Natural killer cell (primary cell): ENCODE results near the gene MED13L. TPM values are rescaled to one million over a fixed set of nuclear protein-coding genes. Genes with fewer than 3 reads are reported as not detected.

Experiments used
- ATAC-seq, 3 donors: fragments of 150-1000 bp in 2 of 3; fragments of 200-7000 bp in 1 of 3; cut with Tn5 transposase; 1 replicate in 1 of 3; 2 replicates in 2 of 3; pipeline ENCODE4 v1.10.0; 2021; ENCODE audit warnings: mild to moderate bottlenecking in 2 of 3, moderate library complexity in 2 of 3
- DNase-seq, 2 donors: peaks; one replicate each; pipeline versions ENCODE4 v3.0.0 to v3.0.0-alpha.2; 2013 to 2021; ENCODE audit warnings: mixed read lengths in 1 of 2
- H3K27ac ChIP-seq: one replicate; pipeline ENCODE4 v1.5.1; 2013; ENCODE audit warnings: mild to moderate bottlenecking, low read length
- H3K27me3 ChIP-seq: one replicate; pipeline ENCODE4 v1.6.1; 2013; ENCODE audit warnings: low read length; ENCODE audit not compliant: control insufficient read depth, insufficient read depth
- H3K36me3 ChIP-seq: one replicate; pipeline ENCODE4 v1.6.1; 2013; ENCODE audit warnings: low read length; ENCODE audit not compliant: control insufficient read depth, insufficient read depth
- H3K4me1 ChIP-seq: one replicate; pipeline ENCODE4 v1.6.1; 2013; ENCODE audit warnings: low read length; ENCODE audit not compliant: control insufficient read depth, insufficient read depth
- H3K4me3 ChIP-seq: one replicate; pipeline ENCODE4 v1.5.1; 2013; ENCODE audit warnings: low read length
- H3K9me3 ChIP-seq: one replicate; pipeline ENCODE4 v1.6.1; 2013; ENCODE audit warnings: low read length; ENCODE audit not compliant: control insufficient read depth, insufficient read depth
- H3K27ac Mint-ChIP-seq, 2 donors: one replicate each; pipeline ENCODE4 v1.8.0; 2022; ENCODE audit warnings: mild to moderate bottlenecking in 2 of 2, mixed read lengths in 2 of 2, moderate library complexity in 1 of 2
- H3K27me3 Mint-ChIP-seq, 2 donors: one replicate each; pipeline ENCODE4 v1.8.0; 2022; ENCODE audit warnings: low read depth in 2 of 2, mixed read lengths in 2 of 2
- H3K36me3 Mint-ChIP-seq: one replicate; pipeline ENCODE4 v1.8.0; 2022; ENCODE audit warnings: mixed read lengths
- H3K4me1 Mint-ChIP-seq, 2 donors: one replicate each; pipeline ENCODE4 v1.8.0; 2022; ENCODE audit warnings: mixed read lengths in 2 of 2
- H3K4me3 Mint-ChIP-seq: one replicate; pipeline ENCODE4 v1.8.0; 2022; ENCODE audit warnings: mild to moderate bottlenecking, moderate library complexity, mixed read lengths
- H3K9me3 Mint-ChIP-seq, 2 donors: one replicate each; pipeline ENCODE4 v1.8.0; 2022; ENCODE audit warnings: mixed read lengths in 2 of 2
- CTCF ChIP-seq: fragments of 200-600 bp; IDR thresholded peaks from one replicate; pipeline ENCODE4 v1.8.0; 2022; ENCODE audit warnings: antibody characterized with exemption
- WGBS: methylation state at CpG from one replicate; pipeline ENCODE4 v1.1.7; 2013; ENCODE audit warnings: missing lambda C conversion rate; ENCODE audit not compliant: insufficient coverage; 5-methylcytosine and 5-hydroxymethylcytosine counted together
- intact Hi-C: fragments of 100-400 bp; cut with micrococcal nuclease; formaldehyde crosslinking; loops from one replicate; pipeline ENCODE4 v1.14.2; 2022
- total RNA-seq, 4 donors: library from RNA; stranded (reverse); fragments of 120-200 nt in 1 of 4; gene quantifications; one replicate each; pipeline versions ENCODE4 v1.2.3 to v1.2.4, GENCODE V29; 2013 to 2022

Gene MED13L
- total RNA-seq, 3 donors from 2014 or later (not counting 1 experiment from before 2014, with no cell fraction given) = 237 to 316 (median 240) TPM

DNA sequence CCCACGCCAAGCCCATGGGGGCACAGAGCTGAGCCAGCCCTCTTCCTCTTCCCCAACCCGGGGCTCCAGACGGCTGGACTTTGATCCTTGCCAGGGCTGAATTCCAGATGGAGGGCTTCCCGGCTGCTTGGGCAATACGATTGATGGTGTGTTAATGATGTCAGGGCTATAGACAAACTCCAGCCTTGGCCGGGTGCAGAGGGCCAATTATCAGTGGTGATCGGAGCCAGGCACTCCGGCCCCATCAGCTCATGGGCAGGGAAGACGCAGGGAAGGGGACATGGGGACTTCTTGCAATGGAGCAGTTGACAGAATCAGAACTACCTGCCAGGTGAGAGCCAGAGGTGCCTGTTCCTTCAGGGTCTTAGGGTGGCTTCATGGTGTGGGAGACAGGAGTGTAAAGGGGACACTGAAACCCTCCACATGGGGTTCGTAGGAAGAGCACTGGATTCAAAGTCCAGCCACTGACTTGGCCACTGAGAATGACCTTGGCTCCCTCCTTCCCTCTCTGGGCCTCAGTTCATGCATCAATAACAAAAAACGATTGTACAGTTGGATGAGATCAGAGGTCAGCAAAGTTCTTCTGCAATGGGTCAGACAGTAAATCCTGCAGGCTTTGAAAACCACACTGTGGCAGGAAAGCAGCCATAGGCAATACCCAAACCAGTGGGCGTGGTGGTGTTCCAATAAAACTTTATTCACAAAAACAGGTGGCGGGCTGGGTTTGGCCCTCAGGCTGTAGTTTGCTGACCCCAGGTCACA lies 333.7 kb downstream of the MED13L start:
- H3K4me3 Mint-ChIP-seq = no peak overlapping the region
- DNase-seq (no peak), ATAC-seq (no peak)
- H3K9me3 Mint-ChIP-seq = peaks cover 0 to 3% of the 10 kb centered on the region in 2 donors
- Histone ChIP-seq H3K4me1 (no peaks in the 10 kb centered on the region), H3K27me3 (no peaks in the 10 kb centered on the region), H3K27ac (no peak overlapping the region), H3K36me3 (no peaks in the 10 kb centered on the region), H3K9me3 (no peaks in the 10 kb centered on the region), H3K4me3 (no peak overlapping the region)
- intact Hi-C loops = no loop called here
- H3K27ac Mint-ChIP-seq = no peak overlapping the region
- H3K27me3 Mint-ChIP-seq = peaks cover 3 to 7% of the 10 kb centered on the region in 2 donors
- 87% methylated on average over 13 of the region's 13 CpGs for WGBS
- TF ChIP-seq CTCF = no peak
- peaks cover 7% of the 10 kb centered on the region for H3K36me3 Mint-ChIP-seq
- no peaks in the 10 kb centered on the region for H3K4me1 Mint-ChIP-seq

DNA sequence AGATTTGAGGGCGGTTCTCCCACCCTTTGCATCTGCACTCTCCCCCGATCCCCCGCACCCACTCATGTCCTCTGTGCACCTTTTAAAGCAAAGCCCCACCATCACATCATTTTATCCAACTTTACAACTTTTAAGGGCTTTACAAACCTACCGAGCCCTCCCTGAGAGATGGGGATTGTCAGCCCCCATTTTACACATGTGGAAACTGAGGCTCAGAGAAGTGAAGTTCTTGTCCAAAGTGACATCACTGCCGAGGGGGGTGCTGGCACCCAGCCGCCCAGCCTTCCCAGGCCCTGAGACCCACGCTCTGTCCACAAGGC lies 334.2 kb downstream of the MED13L start:
- no peaks in the 10 kb centered on the region for H3K36me3 ChIP-seq
- no peaks in the 10 kb centered on the region for H3K27me3 ChIP-seq
- no peak overlapping the region for H3K4me3 Mint-ChIP-seq
- no peaks in the 10 kb centered on the region for H3K9me3 ChIP-seq
- H3K9me3 Mint-ChIP-seq = peaks cover 0 to 3% of the 10 kb centered on the region in 2 donors
- ATAC-seq = no peak
- no peak overlapping the region for H3K27ac ChIP-seq
- no peaks in the 10 kb centered on the region for H3K4me1 ChIP-seq
- intact Hi-C loops = no loop called here
- 92% methylated on average over 7 of the region's 7 CpGs for WGBS
- peaks cover 3 to 12% of the 10 kb centered on the region in 2 donors for H3K27me3 Mint-ChIP-seq
- H3K36me3 Mint-ChIP-seq = peaks cover 11% of the 10 kb centered on the region
- H3K27ac Mint-ChIP-seq = no peak overlapping the region
- no peaks in the 10 kb centered on the region for H3K4me1 Mint-ChIP-seq
- DNase-seq = no peak
- TF ChIP-seq CTCF = no peak
- H3K4me3 ChIP-seq = no peak overlapping the region

DNA sequence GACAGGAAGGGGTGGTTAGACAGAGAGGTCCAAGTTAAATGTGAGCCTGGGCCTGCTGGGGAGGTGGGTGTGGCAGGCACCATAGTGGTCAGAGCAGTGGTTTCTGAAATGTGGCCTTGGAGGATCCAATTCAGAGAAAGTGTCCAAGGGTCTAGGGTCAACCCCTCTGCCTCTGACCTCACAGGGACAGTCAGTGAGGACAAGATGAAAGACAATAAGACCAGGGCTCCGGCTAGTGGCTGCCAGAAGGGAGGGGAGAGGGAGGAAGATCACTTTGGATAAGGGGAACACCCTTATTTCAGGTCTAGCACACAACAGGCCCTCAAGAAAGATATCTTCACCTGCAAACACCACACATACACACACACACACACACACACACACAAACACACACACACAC lies 335.1 kb downstream of the MED13L start:
- intact Hi-C loops = no loop called here
- no peak overlapping the region for H3K27ac Mint-ChIP-seq
- ATAC-seq (no peak), DNase-seq (no peak)
- no peaks in the 10 kb centered on the region for H3K36me3 ChIP-seq
- no peak overlapping the region for H3K4me3 ChIP-seq
- peaks cover 0 to 3% of the 10 kb centered on the region in 2 donors for H3K9me3 Mint-ChIP-seq
- no peaks in the 10 kb centered on the region for H3K4me1 ChIP-seq
- H3K4me3 Mint-ChIP-seq = no peak overlapping the region
- H3K9me3 ChIP-seq = no peaks in the 10 kb centered on the region
- H3K27me3 Mint-ChIP-seq = peaks cover 3 to 19% of the 10 kb centered on the region in 2 donors
- peaks cover 11% of the 10 kb centered on the region for H3K36me3 Mint-ChIP-seq
- no peak overlapping the region for H3K27ac ChIP-seq
- H3K4me1 Mint-ChIP-seq = no peaks in the 10 kb centered on the region
- no peaks in the 10 kb centered on the region for H3K27me3 ChIP-seq
- WGBS = 63% methylated on average over 1 of the region's 1 CpG
- TF ChIP-seq CTCF = no peak

DNA sequence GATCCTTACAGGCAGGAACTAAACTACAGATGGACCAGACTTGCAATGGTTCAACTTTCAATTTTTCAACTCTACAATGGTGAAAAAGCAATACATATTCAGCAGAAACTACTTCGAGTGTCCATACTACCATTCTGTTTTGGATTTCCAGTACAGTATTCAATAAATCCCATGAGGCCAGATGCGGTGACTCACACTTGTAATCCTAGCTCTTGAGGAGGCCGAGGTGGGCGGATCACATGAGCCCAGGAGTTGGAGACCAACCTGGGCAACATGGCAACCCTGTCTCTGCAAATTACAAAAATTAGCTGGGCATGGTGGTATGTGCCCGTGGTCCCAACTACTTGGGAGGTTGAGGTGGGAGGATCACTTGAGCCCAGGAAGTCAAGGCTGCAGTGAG lies 336.1 kb downstream of the MED13L start:
- Histone ChIP-seq H3K4me3 (no peak overlapping the region), H3K9me3 (no peaks in the 10 kb centered on the region), H3K36me3 (no peaks in the 10 kb centered on the region), H3K27me3 (no peaks in the 10 kb centered on the region), H3K27ac (no peak overlapping the region), H3K4me1 (no peaks in the 10 kb centered on the region)
- H3K27ac Mint-ChIP-seq = no peak overlapping the region
- DNase-seq (no peak), ATAC-seq (no peak)
- H3K36me3 Mint-ChIP-seq = peaks cover 11% of the 10 kb centered on the region
- TF ChIP-seq CTCF = no peak
- H3K4me3 Mint-ChIP-seq = no peak overlapping the region
- WGBS = 91% methylated on average over 5 of the region's 5 CpGs
- H3K9me3 Mint-ChIP-seq = peaks cover 0 to 3% of the 10 kb centered on the region in 2 donors
- peaks cover 3 to 19% of the 10 kb centered on the region in 2 donors for H3K27me3 Mint-ChIP-seq
- intact Hi-C loops = no loop called here
- no peaks in the 10 kb centered on the region for H3K4me1 Mint-ChIP-seq
